ENCODE data around the gene RTN4R. TPM values are rescaled to one million over a fixed set of nuclear protein-coding genes. Genes with fewer than 3 reads are reported as not detected.

RTN4R gene
- total RNA-seq, 1 experiment from 2014 or later: 19.0 TPM

- intact Hi-C loops (cut with micrococcal nuclease): no loop called here
- no TSS peak for BruUV-seq (replicated peaks)
- CTCF ChIA-PET: no interaction called here
Measured at GRCh38 chr22:20260071-20260765, 7.9 kb downstream of the RTN4R start.

More at GRCh38 chr22:20260071-20260765, 7.9 kb downstream of the RTN4R start:
- H3K36me3 ChIP-seq (ENCODE audit: control insufficient read depth in 1 of 2, insufficient read depth in 2 of 2, low read length in 2 of 2): no peaks in the 10 kb centered on the region
- no peak overlapping the region for H2AFZ ChIP-seq (ENCODE audit: low read depth, low read length, poor library complexity, severe bottlenecking)
- H3K4me3 ChIP-seq (replicated peaks in 1 of 2; ENCODE audit: low read depth in 1 of 2, low read length in 2 of 2): no peak overlapping the region
- ATAC-seq (no peak), DNase-seq (ENCODE audit: low read depth, low spot score) (no peak)
- H3K4me2 ChIP-seq (ENCODE audit: low read length): no peak overlapping the region
- no peaks in the 10 kb centered on the region for H4K20me1 ChIP-seq (ENCODE audit: insufficient read depth)
- H3K9ac ChIP-seq (ENCODE audit: low read length): no peak overlapping the region
- RAD21 ChIA-PET (ENCODE audit: low non-redundant PET in 1 of 2, low total read pairs in 2 of 2, uncharacterized antibody in 2 of 2, unreplicated experiment in 2 of 2): no interaction called here
- H3K4me1 ChIP-seq (ENCODE audit: control insufficient read depth in 1 of 2, insufficient read depth in 2 of 2, low read length in 2 of 2): no peaks in the 10 kb centered on the region
- H3K9me2 ChIP-seq (ENCODE audit: insufficient read depth): no peaks in the 10 kb centered on the region
- no peaks in the 10 kb centered on the region for H3K27me3 ChIP-seq (ENCODE audit: insufficient read depth, low read length)
- TF ChIP-seq ZNF274 (IDR thresholded peaks at IDR 0.05; ENCODE audit: low read depth, low read length) (no peak), SRF (IDR thresholded peaks at IDR 0.05; ENCODE audit: low read depth) (no peak), TCF7L2 (IDR thresholded peaks at IDR 0.05; ENCODE audit: borderline replicate concordance, extremely low read depth, insufficient read depth, insufficient read length) (no peak), MAX (IDR thresholded peaks at IDR 0.05) (no peak), EGR1 (IDR thresholded peaks at IDR 0.05; ENCODE audit: low read depth) (no peak), YY1 (IDR thresholded peaks at IDR 0.05; ENCODE audit: extremely low read depth, insufficient replicate concordance, low read depth, low read length) (no peak), CEBPB (IDR thresholded peaks at IDR 0.05; ENCODE audit: low read depth) (no peak), POLR2AphosphoS5 (IDR thresholded peaks at IDR 0.05; ENCODE audit: low read depth, low read length) (no peak), POLR2A (IDR thresholded peaks at IDR 0.05; ENCODE audit: borderline replicate concordance, extremely low read depth, insufficient read depth, insufficient read length) (no peak), ZBTB33 (IDR thresholded peaks at IDR 0.05; ENCODE audit: extremely low read depth, insufficient replicate concordance, low read length) (no peak), CBX3 (IDR thresholded peaks at IDR 0.05; ENCODE audit: low read depth) (no peak), SIN3A (IDR thresholded peaks at IDR 0.05; ENCODE audit: low read depth) (no peak), EZH2phosphoT487 (IDR thresholded peaks at IDR 0.05; ENCODE audit: borderline replicate concordance) (no peak), FOSL1 (IDR thresholded peaks at IDR 0.05; ENCODE audit: low read depth) (no peak), REST (IDR thresholded peaks at IDR 0.05; ENCODE audit: low read depth) (no peak)
- H3K79me2 ChIP-seq (ENCODE audit: insufficient read depth, low read length): no peaks in the 10 kb centered on the region
- no peaks in the 10 kb centered on the region for H3K9me3 ChIP-seq (ENCODE audit: control insufficient read depth in 1 of 2, insufficient read depth in 1 of 2, low read depth in 1 of 2, low read length in 2 of 2)
- H3K27ac ChIP-seq (ENCODE audit: low read depth, low read length): no peak overlapping the region
- POLR2A ChIA-PET: no interaction called here

All from HCT116 (cell line).